ENCODE data around the gene KRT13.

Gene KRT13

DNA sequence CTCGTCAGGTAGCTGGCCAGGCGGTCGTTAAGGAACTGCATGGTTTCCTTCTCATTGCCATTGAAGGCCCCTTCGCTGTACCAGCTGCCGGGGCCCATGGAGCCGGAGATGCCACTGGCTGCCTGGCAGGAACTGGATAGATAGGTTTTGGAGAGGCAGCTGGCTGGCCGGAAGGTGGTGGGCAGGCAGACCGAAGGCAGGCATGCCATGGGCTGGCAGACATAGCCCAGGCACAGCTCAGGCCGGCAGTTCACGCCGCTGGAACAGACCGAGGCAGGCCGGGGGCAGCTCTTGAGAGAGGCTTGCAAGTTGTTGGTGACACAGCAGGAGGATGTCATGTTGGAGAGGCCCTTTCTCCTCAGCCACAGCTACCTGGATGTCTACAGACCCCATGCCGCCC, 38.4 kb downstream of the KRT13 start, which contains the start of gene KRT32:
Gene KRT32 (minus strand): TSS at position 399 of the 400 bp plus-strand sequence. CDS start 61 bp downstream, at position 338.
- DNase-seq (ENCODE audit: low read depth), result no peak

- no peak for DNase-seq (ENCODE audit: low read depth)
These were observed 40.7 kb downstream of the KRT13 start for GRCh38 chr17:41464682-41465081.

DNA sequence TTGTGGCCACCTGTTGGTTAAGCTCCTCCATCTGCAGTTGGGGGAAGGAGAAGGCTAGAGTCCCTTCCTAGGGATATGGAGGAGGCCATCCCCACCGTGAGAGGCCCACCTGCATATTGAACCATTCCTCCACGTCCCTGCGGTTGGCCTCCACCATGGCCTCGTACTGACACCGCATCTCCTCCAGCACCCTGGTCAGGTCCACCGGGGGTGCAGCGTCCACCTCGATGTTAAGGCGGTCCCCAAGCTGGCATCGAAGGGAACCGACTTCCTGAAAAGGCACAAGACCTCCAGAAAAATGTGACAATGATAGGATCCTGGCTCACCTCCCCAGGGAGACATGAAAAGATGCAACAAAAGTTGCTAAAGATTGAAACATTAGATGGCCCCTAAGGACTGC, 41.2 kb downstream of the KRT13 start:
- DNase-seq (ENCODE audit: low read depth), result no peak

DNA sequence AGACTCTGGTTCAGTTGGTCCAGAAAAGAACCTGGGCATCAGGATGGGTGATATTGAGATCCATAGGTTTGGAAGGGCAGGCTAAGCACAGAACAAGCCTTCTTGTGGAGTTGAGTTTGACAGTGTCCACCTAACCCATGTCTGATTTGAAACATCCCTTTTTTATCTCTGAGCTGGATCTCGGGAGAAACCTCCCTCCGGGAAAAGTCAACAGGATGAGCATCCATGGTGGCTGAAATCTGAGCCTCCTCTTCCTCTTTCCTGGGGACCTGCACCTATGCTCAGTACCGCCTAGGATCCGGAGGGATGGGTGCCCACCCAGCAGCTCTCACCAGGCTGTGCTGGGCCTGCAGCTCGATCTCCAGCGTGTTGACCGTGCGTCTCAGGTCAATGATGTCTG, 41.7 kb downstream of the KRT13 start:
- no peak for DNase-seq (ENCODE audit: low read depth)

- DNase-seq (ENCODE audit: low read depth), result no peak
These were observed 42.7 kb downstream of the KRT13 start for GRCh38 chr17:41462705-41463104.

DNA sequence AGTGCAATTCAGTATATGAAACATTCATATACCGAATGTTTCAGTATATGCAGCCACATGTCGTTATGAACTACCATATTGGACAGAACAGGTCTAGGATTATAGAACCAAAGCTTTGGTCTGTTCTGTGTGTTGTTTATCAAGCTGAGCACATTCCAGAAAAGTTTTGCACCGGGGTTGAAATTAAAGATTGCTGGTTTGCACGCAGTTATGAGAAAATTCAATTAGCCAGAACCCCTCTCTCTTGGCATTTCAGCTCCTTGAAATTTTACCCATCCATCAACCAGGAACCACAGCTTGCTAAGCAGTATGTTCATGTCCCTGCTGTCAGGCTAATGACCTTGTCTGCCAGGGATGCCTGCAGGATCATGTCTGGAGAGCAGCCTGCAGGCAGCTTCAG, 47.7 kb downstream of the KRT13 start:
- DNase-seq (ENCODE audit: low read depth), result no peak

DNA sequence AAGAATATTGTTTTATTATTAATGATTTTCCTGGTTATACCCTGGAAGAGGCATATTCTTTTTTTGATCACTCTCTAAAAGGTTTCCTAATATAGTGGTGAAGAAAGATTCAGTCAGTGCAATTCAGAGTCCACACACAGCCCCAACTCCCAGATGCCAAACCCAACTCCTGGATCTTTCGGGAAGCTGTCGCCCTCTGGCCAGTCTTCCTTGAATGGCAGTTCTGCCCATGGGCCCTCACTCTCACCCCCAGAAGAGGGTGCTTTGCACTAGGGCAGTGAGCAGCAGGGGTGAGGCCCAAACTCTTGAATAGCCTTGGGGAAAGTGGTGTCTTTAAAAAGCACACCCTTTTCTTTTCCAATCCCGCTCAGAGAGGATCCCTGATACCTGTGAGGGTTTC, 49.2 kb downstream of the KRT13 start:
- no peak for DNase-seq (ENCODE audit: low read depth)

- DNase-seq (ENCODE audit: low read depth), result no peak
These were observed 50.2 kb downstream of the KRT13 start for GRCh38 chr17:41455236-41455635.

GRCh38 chr17:41453066-41453465, 52.3 kb downstream of the KRT13 start:
- no peak for DNase-seq (ENCODE audit: low read depth)

GRCh38 chr17:41452281-41452680, 53.1 kb downstream of the KRT13 start:
- DNase-seq (ENCODE audit: low read depth), result no peak

DNA sequence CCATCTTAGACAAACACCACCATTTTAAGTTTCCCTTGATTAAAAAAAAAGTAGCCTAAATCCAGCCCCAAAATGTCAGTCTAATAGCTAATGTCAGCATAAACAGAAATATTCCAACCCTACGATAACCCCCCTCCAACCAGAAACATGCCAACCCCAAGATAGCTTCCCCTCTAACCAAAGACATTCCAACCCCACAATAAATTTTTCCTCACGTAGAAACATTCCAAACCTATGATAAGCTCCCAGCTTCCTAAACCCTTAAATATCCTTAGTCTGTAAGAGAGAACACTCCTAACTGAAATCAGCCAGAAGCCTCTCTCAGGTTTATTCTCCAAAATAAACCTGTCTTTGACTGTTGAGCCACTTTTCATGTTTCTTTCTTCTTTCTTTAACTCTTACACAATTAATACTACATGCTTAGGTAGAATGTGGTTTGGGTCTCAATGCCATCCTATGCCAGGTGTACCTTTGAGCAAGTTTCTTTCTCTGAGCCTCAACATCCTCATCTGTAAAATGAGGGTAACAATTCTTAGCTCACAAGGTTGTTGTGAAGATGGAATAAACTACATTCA, 54.2 kb downstream of the KRT13 start:
- no peak for DNase-seq (ENCODE audit: low read depth)
